GM18909 (cell line): ENCODE measurements around the gene YAE1.

Experiments used
- ATAC-seq: cut with Tn5 transposase; IDR thresholded peaks from one replicate; pipeline ENCODE4 v1.9.1; 2021; ENCODE audit warnings: mild to moderate bottlenecking; ENCODE audit not compliant: unreplicated experiment, poor library complexity

YAE1 gene

DNA sequence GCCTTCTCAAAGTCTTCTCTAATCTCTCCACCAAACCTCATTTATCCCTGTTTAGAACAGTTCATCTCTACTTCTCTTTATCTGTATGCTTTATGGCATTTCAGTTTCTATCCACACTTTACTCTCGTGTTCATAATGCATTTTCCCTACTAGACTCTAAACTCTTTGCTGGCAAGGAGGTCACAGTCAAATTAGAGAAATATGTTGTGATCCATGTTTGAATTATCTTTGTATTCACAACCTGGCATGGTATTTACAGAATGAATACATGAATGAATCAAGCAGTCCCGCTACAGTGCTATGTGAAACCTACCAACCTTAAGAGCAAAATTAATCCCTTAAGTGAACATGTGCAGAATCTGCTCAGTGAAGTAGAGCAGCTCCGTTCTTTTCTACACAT, 12.8 kb upstream of the YAE1 start:
- ATAC-seq, result no peak

GRCh38 chr7:39554583-39555165, 11.5 kb upstream of the YAE1 start:
- ATAC-seq, result no peak

- no peak for ATAC-seq
Observed at GRCh38 chr7:39557222-39557621, 9.0 kb upstream of the YAE1 start.

DNA sequence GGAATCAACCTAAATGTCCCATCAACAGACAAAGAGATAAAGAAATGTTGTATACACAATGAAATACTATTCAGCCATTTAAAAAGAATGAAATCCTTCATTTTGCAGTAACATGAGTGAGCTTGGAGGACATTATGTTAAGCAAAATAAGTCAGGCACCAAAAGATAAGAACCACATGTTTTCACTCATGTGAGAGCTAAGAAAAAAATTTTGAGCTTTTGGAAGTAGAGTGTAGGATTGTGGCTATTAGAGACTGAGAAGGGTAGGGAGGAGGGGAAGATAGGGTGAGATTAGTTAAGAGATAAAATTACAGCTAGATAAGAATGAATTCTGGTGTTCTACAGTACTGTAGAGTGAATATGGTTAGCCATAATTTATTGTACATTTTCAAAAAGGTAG, 8.3 kb upstream of the YAE1 start:
- no peak for ATAC-seq

GRCh38 chr7:39560408-39560807, 5.8 kb upstream of the YAE1 start:
- no peak for ATAC-seq

GRCh38 chr7:39560997-39561396, 5.2 kb upstream of the YAE1 start:
- no peak for ATAC-seq

GRCh38 chr7:39565538-39565937, 666 bp upstream of the YAE1 start:
- no peak for ATAC-seq

DNA sequence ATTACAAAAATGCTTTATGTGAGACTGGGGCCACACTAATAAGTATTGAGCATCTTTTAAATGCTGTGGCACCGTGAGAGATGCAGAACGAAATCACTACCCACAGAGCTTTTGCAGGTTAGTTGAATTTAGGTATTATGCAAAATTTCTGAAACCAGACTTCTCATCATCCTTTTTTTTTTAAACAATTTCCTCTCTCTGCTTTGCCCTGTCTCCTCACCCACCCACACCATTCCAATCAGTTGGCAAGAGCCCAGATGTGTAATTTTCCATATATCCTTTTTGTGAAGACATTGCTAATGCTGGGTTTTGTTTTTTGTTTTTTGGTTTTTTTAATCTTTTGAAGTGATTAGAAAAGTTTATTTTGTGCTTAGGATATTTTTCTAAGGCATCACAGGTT, 1.1 kb downstream of the YAE1 start:
- ATAC-seq, result no peak

- no peak for ATAC-seq
Observed at GRCh38 chr7:39574673-39575349, 8.6 kb downstream of the YAE1 start.

GRCh38 chr7:39577229-39577874, 11.1 kb downstream of the YAE1 start:
- ATAC-seq, result no peak

GRCh38 chr7:39580149-39580874, 14.1 kb downstream of the YAE1 start:
- peak; percentile 95 for ATAC-seq

GRCh38 chr7:39582536-39582935, 16.3 kb downstream of the YAE1 start:
- no peak for ATAC-seq

- ATAC-seq, result no peak
Observed at GRCh38 chr7:39583539-39583938, 17.3 kb downstream of the YAE1 start.

DNA sequence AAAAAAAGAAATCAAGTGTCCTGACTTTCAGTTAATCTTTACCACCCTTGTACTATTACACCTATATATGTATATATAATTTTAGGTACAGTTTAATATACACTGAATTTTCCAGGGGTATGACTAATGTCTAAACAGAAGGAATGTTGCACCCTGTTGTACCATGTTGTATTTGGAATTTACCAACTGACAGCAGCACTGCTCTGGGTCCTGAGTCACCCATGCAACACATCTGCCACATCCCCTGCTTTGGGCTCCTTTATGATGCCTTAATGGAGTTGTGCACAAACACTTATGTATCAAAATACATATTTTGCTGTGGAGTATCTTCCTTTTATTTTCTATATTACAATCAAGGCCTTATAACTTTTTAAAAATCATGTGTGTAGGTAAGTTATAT, 21.2 kb downstream of the YAE1 start:
- ATAC-seq, result no peak

DNA sequence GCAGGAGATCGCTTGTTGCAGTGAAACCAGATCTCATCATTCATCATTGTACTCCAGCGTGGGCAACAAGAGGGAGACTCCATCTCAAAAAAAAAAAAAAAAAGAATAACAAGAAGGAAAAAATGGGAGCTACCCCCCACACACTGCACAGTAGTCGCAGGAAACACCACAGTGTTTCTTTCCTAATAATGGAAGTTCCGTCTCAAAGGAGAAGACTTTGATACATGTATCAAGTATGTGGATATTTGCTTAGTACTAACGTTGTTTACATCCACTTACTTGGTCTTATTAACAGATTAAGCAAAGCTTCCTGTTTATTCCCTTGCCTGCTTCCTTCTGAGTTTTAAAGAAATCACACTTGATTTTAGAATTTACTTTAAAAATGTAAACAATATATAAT, 22.2 kb downstream of the YAE1 start:
- ATAC-seq, result no peak

DNA sequence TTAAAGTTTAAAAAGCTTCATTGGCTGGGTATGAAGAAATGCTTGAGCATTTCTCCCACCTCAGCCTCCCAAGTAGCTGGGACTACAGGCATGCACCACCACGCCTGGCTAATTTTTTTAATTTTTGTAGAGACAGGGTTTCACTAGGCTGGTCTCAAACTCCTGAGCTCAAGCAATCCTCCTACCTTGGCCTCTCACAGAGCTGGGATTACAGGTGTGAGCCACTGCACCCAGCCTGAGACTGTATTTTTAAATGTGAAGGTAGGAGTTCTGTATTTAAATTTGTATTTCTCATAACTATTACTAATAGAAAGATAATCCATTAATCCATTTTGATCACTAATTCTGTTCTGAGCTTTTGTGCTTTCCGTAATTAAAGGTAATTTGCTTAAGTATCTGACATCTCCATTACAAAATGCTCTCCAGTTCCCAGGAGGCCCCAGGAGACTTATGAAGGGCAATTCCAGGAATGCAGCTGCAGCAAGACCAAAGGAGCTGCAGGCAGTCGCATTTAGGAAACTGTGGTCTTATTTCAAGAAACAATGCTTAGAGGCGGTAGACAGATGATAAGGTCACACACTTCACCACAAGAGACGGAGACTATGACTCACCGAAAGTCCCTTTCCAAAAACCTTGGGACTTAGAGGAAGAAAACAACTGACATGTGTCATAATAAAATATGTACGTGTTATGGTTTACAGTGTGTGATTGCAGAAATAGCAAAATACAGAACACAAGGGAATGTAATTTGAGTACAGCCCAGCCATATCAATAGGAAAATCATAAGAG, 23.3 kb downstream of the YAE1 start:
- ATAC-seq, result peak; percentile 95

DNA sequence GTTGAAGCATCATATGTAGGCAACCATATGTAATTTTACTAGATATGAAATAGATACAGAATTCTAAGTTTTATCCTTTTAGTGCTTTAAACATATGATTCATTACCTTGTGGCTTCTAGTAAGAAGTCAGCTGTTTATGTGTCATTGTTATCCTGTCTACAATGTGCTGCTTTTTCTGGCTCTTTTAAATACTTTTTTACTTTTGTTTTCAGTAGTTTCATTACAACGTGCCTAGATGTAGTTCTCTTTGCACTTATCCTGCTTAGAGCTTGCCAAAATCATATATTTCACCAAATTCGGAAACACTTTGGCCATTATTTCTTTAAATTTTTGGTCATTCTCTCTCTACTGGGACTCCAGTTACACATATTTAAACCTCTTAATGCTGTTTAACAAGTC, 26.4 kb downstream of the YAE1 start:
- ATAC-seq, result no peak

DNA sequence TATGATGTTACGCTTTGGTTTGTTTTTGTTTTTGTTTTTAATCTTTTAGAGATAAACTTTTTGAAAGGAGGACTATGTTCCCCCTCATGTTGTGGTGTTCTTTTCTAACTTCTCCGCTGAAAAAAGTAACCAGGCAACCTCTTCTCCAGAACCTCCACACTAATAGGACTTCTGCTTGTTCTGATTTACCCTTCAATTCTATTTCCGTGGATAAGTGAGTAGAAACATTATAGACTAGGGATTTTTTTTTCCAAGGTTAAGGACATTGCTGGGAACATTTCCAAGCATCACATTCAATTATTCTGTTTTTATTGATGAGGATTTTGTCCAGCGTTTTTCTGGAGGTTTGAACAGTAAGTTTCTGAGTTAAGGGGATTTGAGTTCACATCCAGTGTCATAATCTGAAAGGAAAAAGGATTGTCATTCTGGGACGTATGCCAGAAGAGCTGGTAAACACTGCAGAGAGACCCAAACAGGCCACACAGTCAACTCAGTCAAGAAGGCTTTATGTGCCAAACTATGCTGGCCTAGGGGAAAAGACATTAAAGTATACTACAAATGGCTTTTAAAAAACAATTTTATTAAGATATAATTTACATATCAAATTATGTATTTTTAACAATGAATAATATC, 28.9 kb downstream of the YAE1 start:
- ATAC-seq, result no peak

DNA sequence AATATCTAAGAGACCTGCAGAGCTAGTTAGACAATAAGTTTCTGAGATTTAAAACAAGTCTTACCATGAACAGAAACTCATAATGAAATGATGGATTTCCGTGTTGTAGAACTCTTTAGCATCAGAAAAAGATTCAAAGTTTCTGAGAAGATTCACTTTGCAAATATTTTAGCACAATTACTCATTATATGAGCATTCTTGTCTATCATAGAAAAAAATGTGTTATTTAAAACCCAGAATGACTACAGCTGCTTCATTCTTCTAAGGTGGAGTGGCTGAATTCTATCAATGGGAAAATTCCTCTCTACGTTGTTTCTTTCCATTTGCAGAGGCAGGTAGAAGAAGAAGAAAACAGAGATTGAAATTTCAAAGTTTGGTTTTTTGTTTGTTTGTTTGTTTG, 36.1 kb downstream of the YAE1 start:
- ATAC-seq, result no peak

- no peak for ATAC-seq
Observed at GRCh38 chr7:39603924-39604323, 37.7 kb downstream of the YAE1 start.
